Activated naive CD4-positive, alpha-beta T cell (primary cell): Measurements from ENCODE around the gene IL19.
"Not testable (repeated sequence)": the region's sequence is repeated elsewhere in the genome, so short reads cannot be mapped to it uniquely, and the experiment has no call there.

ENCODE experiments used
- DNase-seq, 4 experiments: peaks; one replicate each; lab custom pipeline; 2025; lab: John Stamatoyannopoulos, UW

Gene IL19

GRCh38 chr1:206833106-206833680 is 62.6 kb downstream of the IL19 start:
- DNase-seq = no peak

- no peak for DNase-seq
Measured at GRCh38 chr1:206833801-206834200, 63.2 kb downstream of the IL19 start.

GRCh38 chr1:206834217-206834616 is 63.6 kb downstream of the IL19 start:
- no peak for DNase-seq

GRCh38 chr1:206834711-206835110 is 64.1 kb downstream of the IL19 start:
- DNase-seq = no peak

- DNase-seq = no peak
Measured at GRCh38 chr1:206835186-206835585, 64.6 kb downstream of the IL19 start.

GRCh38 chr1:206836111-206836510 is 65.5 kb downstream of the IL19 start:
- DNase-seq = no peak

GRCh38 chr1:206839006-206839560 is 68.5 kb downstream of the IL19 start:
- DNase-seq = no peak

GRCh38 chr1:206839857-206840256 is 69.3 kb downstream of the IL19 start:
- no peak for DNase-seq

- no peak for DNase-seq
Measured at GRCh38 chr1:206841609-206842323, 71.2 kb downstream of the IL19 start.

- DNase-seq = no peak
Measured at GRCh38 chr1:206842854-206843253, 72.3 kb downstream of the IL19 start.

- no peak for DNase-seq
Measured at GRCh38 chr1:206843626-206844025, 73.1 kb downstream of the IL19 start.

- DNase-seq = no peak
Measured at GRCh38 chr1:206846487-206846886, 75.9 kb downstream of the IL19 start.

- DNase-seq = no peak
Measured at GRCh38 chr1:206847337-206847834, 76.8 kb downstream of the IL19 start.

GRCh38 chr1:206847946-206848345 is 77.4 kb downstream of the IL19 start:
- DNase-seq = no peak

- no peak for DNase-seq
Measured at GRCh38 chr1:206850401-206850800, 79.8 kb downstream of the IL19 start.

- no peak for DNase-seq
Measured at GRCh38 chr1:206851341-206852010, 80.9 kb downstream of the IL19 start.

- not testable (repeated sequence) for DNase-seq
Measured at GRCh38 chr1:206852662-206853061, 82.1 kb downstream of the IL19 start.

GRCh38 chr1:206853696-206854095 is 83.1 kb downstream of the IL19 start:
- not testable (repeated sequence) for DNase-seq

GRCh38 chr1:206854401-206855129 is 84.0 kb downstream of the IL19 start:
- DNase-seq = no peak

- no peak for DNase-seq
Measured at GRCh38 chr1:206855859-206856258, 85.3 kb downstream of the IL19 start.

GRCh38 chr1:206856674-206857464 is 86.3 kb downstream of the IL19 start:
- no peak for DNase-seq
